HG03108 (cell line): ENCODE data around the gene DCDC1.

Experiments used
- ATAC-seq: cut with Tn5 transposase; IDR thresholded peaks from one replicate; pipeline ENCODE4 v1.9.1; 2021; ENCODE audit warnings: moderate library complexity; ENCODE audit not compliant: unreplicated experiment

DCDC1 gene

DNA sequence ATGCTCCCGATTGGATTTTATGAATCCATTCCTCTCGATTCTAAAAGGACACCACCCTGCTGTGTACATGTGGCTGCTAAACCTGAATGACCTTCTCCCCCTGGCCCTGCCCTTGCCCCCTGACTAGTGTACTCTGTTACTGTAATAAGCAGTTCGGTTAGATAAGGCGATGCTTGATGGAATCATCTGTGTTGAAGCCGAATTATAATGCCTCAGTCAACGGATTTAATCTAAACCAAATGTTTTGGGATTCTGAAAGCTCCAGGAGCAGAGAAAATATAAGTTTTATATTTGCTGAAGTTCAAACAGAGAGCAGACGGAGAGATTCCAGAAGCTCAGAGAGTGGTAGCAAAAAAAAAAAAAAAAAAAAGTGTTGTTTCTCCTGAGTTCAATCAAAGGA lies 508.0 kb downstream of the DCDC1 start:
- ATAC-seq: no peak

GRCh38 chr11:30861064-30861463 lies 508.5 kb downstream of the DCDC1 start:
- no peak for ATAC-seq

DNA sequence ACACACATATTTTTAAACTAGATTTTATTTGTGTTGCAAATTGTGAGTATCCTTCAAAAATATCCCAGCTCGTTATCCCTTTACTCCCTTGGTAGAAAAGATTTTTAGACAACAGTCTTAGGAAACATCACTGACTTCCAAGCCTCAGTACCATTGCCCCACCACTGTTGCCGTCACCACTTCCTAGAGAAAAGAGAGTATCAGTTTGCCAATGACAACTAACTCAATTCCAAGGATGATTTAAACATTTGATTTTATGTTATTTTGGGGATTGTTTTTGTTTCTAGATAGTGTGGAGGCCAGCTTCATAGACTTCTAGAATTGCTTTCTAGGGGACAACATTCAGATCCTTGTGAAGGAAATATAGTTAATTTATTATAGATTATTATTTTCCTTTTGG lies 509.4 kb downstream of the DCDC1 start:
- no peak for ATAC-seq

GRCh38 chr11:30859669-30860068 lies 509.9 kb downstream of the DCDC1 start:
- ATAC-seq: no peak

- no peak for ATAC-seq
Measured at GRCh38 chr11:30855383-30856006, 514.0 kb downstream of the DCDC1 start.

DNA sequence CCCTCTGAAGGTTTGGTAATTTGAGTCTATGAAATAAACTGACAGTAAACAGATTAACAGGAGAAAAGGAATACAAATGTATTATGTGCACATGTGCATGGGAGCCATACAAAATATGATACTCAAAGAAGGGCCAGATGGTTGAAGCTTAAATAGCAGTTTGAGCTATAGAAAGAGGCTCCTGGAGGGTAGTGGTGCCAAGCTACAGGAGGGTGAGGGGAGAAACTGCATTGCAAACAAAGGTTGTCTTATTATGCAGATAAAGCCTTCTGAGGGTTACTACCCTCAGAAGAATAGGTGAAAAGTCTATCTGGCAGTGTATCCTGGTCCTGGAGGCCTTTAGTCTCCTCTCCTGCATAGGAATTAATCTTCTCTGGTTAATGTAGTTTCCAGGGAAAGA lies 516.1 kb downstream of the DCDC1 start:
- ATAC-seq: no peak

GRCh38 chr11:30852645-30853044 lies 516.9 kb downstream of the DCDC1 start:
- no peak for ATAC-seq

DNA sequence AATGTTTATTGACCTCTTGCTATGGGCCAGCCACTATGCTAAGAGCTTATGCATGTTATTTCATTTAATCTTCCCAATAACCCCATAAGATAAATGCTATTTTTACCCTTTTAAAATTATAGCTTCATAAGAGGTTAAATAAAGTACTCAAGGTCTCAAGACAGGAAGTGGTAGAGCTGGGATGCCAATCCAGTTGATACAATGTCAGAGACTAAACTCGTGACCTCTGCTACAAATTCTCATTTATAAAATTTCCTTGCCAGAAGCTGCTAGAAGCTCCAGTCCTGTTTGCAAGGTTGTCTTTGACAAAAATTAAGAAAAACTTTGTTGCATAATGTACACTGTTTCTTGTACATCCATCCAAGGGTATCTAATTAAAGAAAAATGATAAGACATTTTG lies 517.4 kb downstream of the DCDC1 start:
- no peak for ATAC-seq

- ATAC-seq: no peak
Measured at GRCh38 chr11:30837252-30837651, 532.3 kb downstream of the DCDC1 start.

GRCh38 chr11:30832831-30833230 lies 536.7 kb downstream of the DCDC1 start:
- no peak for ATAC-seq

DNA sequence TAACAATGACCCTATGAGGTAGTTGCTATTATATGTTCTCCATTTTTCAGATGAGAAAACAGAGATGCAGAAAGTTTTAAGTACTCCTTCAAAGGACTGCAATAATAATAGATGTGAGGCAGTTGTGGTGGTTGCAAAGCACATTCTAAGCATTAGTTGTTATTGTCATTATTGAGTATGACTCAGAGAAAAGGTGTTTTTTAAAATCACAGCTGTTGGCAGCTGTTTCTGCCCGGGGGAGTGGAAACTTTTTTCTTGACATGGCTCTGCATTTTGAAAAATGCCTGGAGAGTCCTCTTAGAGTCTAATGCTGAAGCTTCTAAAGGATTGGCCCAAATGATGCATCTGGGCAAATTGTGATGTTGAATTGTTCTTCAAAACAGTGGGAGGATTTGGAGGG lies 538.9 kb downstream of the DCDC1 start:
- ATAC-seq: no peak

DNA sequence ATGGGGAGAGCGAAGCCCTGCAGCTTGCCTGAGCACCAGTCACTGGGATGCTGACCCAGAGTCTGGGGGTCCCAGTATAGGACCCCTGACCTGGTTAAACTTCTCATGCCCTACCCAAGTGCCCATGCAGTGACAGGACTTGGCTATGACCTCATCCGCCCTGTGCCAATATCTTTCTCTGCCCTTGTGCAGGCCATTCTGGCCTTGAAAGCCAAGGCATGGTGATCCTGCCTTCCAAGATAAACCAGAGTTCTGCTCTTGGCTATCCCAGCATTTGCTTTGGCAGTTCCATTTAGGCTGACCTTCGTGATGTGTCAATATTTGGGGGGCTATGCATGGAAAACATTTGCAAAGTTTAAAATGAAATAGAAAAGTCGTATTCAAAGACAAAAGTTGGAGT lies 542.6 kb downstream of the DCDC1 start:
- no peak for ATAC-seq

- no peak for ATAC-seq
Measured at GRCh38 chr11:30825723-30826122, 543.8 kb downstream of the DCDC1 start.

DNA sequence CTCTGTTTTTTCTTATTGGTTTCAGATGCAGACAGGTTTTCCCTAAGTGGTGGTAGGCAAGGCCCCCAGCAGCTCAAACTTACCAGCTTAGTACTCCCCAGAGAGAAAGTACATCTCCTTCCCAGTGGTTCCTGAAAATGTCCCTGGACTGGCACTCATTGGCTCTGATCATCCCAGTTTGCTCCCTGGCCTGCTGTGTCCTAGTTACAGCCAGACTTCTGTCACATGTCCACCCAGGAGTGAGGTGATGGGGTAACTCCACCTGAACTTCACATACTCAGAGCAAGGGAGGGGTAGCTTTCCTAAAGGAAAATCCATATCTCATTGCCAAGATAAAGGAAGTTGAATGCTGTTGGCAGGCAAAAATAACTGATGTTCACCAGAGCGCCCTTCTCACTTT lies 546.4 kb downstream of the DCDC1 start:
- ATAC-seq: no peak

DNA sequence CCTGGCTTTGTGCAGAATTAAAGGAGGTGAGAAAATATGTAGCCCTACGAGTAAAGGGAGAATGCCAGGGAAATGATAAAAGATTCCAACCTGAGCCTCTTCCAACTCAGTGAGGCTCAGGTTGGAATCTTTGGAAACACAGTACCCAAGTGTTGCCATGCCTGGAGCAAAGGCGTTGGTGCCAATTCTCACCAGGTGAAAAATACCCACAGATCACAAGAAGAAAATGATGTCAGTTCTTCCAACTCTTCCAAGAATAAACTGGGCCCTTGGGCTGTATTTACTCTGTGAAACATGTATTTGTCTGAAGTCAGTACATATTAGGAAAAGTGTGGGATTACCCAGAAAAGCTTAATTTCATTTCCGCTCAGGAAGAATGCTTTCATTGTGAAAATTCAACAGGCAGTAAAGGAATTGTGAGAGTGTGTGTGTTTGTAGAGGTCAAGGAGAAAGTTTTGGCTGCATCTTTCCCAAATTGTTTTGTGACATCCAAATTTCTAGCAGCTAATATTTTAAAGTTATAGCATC lies 548.0 kb downstream of the DCDC1 start:
- no peak for ATAC-seq

DNA sequence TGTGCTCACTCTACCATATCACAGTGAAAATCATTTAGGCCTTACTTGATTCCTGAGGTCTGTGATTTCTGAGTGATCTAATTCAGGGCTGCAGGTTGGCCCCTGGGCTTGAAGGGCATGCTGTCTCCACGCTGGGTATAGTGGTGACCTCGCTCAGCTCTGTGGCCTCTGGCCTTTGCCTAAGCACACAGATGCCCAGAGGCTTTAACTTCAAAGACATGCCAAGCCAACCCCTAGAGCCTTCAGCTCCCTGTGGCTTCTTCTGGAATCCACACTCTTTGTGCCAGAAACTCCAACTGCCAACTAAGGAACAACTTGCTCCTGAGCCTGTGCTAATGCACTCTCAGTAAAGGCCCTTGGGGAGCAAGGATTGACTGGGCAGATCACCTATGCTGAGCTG lies 550.8 kb downstream of the DCDC1 start:
- ATAC-seq: no peak

- no peak for ATAC-seq
Measured at GRCh38 chr11:30816959-30817880, 552.3 kb downstream of the DCDC1 start.

GRCh38 chr11:30815619-30816018 lies 553.9 kb downstream of the DCDC1 start:
- ATAC-seq: no peak

- ATAC-seq: no peak
Measured at GRCh38 chr11:30814737-30815136, 554.8 kb downstream of the DCDC1 start.
